Germinal center (tissue), 1 donor: ENCODE data around the gene SLC7A5.
"Not testable (repeated sequence)": the region's sequence is repeated elsewhere in the genome, so short reads cannot be mapped to it uniquely, and the experiment has no call there.

Experiments used
- DNase-seq: peaks from one replicate; pipeline ENCODE4 v3.0.0; 2012; ENCODE audit warnings: mixed read lengths, low spot score

SLC7A5 gene

GRCh38 chr16:87869061-87869878 lies at the start of gene SLC7A5:
TSS of gene SLC7A5 (minus strand) at chr16:87869507. CDS start at chr16:87869422, 85 bp downstream.
- DNase-seq, result peak; percentile 82

DNA sequence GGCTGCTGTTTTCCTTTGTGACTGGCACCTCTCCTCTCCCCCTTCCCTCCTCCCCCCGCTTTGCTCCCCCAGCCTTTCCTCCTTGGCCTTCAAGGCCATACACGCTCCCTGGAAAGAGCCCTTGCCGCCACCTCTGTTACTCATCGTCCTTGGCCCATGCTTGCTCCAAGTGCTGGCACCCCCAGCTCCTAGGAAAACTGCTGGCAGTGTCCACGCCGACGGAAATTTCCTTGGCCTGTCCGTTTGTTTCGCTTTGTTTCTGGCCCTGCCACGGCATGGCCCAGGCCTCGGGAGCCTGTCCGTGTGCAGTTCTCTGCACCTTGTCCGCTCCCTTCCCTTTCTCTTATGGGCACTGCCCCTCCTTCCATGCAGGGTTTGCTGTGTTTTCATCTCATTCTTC lies 49.0 kb upstream of the SLC7A5 start:
- no peak for DNase-seq

DNA sequence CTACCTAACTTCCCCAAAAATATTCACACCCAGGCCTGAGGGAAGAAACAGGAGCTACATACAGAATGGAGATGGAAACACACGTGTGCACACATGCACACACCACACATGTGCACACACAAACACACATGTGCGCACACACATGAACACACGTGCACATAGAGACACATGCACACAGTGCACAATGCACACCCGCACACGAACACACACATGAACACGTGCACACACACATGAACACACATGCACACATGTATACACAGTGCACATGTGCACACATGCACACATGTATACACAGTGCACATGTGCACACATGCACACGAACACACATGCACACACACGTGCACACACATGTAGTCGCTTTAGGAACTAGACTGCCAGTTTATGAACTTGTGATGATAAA lies 48.2 kb upstream of the SLC7A5 start:
- no peak for DNase-seq

DNA sequence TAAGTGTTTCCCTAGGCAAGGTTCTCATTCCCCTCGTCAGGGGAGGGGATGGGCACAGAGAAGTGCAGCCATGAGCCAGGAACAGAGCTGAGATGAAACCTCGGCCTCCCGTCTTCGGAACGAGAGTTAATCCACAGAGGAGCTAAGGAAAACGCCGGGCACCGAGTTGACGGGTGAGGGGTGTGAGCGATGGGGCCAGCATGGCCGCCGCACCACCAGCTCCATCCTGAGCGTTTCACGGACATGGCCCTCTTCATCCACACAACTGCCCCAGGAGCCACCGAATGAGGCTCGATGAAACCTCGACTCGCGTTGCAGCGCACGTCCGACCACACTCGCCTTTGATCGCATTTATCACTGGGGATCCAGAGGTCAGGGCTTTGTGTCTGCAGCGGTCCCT lies 45.5 kb upstream of the SLC7A5 start:
- DNase-seq, result no peak

DNA sequence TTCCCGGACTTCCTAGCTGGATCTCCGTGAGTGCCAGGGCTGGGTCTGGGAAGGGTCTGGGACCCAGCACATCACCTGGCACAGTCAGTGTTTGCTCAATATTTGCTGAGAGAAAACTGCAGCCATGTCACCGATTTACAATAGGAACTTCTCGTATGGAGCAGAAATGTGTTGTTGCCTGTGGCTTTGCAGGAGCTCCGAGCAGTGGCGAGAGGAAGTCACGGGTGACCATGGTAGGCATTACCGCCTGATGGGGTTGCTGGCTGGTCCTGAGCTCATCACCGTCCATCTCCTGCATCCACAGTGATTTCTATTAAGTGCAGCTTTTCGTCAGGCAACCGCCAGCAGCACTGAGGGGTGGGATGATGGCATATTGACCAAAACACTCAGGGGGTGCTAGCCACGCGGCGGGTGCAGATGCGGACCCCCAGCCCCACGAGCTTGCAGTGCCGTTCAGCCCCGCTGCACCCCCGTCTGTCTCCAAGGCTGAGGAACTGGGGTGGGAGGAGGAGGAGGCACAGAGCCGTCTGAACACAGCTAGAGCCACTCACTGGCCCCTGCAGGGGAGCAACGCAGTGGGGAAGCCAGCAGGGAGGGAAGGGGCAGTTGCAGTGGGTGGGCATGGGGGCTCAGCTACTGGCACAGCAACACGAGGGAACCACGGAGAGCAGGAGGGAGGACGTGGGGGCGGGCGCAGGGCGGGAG lies 44.9 kb upstream of the SLC7A5 start:
- not testable (repeated sequence) for DNase-seq

GRCh38 chr16:87912691-87913090 lies 43.4 kb upstream of the SLC7A5 start:
- not testable (repeated sequence) for DNase-seq

GRCh38 chr16:87911106-87911763 lies 41.9 kb upstream of the SLC7A5 start:
- not testable (repeated sequence) for DNase-seq

DNA sequence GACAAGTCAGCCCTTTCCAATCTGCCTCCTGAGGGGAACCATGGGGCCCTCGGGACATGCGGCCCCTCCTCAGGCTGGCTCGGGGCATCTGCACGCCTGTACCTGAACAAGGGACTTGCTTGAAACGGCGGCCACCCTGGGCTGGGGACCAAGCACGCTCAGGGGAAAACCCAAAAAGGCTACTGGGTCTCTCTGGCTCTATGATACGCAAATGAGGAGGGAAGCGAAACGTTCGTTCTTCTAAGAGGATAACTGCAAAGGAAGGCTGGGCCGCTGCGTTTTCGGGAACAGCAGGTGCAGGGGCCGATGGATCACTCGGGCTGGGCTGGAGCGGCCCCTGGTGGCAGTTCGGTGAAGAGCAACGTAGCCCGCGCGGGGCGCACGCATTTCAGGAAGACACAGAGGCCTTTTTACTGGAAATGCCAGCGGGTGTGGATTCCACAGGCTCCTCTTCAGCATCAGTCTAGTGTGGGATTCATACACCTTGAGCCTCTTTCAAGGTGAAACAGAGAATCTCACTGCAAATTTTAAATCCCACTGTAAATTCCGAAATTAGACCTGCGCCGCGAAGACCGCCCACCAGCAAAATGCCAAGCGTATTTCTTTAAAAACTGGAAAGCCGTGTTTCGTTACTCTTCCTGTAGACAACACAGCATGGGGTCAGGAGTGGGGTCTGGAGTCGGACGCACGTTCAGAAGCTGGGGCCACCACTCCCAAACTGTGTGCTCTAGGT lies 40.1 kb upstream of the SLC7A5 start:
- peak; percentile 78 for DNase-seq

GRCh38 chr16:87908101-87908500 lies 38.8 kb upstream of the SLC7A5 start:
- not testable (repeated sequence) for DNase-seq

- DNase-seq, result not testable (repeated sequence)
Observed at GRCh38 chr16:87905521-87905920, 36.2 kb upstream of the SLC7A5 start.

- DNase-seq, result not testable (repeated sequence)
Observed at GRCh38 chr16:87904963-87905362, 35.7 kb upstream of the SLC7A5 start.

GRCh38 chr16:87900489-87900888 lies 31.2 kb upstream of the SLC7A5 start:
- DNase-seq, result not testable (repeated sequence)

DNA sequence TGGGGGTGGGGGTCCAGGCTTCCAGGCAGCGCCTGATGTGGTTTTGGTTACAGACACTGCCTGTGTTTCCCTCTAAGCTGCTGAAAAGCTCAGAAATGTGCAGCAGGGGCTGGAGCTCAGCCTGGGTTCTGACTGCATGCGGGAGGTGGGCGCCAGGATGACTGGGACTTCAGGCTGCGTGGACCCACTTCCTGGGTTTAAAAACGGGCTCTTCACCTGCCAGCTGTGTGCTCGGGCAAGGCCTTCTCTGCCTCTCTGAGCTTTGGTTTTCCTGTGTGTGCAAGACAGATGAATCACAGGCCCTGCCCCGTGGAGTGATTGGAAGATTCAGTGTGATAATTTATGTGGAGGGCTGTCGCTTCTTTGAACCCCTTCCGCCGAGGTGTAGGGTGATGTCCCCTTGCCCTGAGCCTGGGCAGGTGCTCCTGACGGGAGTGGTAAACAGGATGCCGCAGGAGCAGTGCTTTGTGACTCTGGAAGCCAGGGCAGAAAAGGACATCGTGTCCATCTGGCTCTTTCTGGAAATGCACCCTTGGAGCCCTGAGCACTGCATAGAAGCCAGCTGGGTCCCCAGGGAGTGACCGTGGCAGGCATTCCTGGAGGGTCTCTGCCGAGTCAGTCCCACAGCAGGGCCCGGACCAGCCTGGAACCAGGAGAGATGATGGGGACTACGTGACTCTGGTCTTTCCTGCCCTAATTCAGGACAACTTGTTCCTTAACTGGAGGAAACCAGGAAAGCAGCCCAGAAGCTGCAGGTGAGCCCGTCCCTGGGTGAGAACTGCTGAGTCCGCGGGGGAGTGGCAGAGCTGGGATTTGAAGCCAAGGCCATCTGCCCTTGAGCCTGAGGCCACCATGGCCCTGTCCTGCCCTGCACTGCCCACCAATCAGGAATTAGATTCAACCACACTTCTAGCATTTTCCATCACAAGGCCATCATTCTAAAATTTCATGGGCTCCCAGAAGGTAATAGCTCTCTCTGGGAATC lies 28.5 kb upstream of the SLC7A5 start:
- DNase-seq, result no peak

DNA sequence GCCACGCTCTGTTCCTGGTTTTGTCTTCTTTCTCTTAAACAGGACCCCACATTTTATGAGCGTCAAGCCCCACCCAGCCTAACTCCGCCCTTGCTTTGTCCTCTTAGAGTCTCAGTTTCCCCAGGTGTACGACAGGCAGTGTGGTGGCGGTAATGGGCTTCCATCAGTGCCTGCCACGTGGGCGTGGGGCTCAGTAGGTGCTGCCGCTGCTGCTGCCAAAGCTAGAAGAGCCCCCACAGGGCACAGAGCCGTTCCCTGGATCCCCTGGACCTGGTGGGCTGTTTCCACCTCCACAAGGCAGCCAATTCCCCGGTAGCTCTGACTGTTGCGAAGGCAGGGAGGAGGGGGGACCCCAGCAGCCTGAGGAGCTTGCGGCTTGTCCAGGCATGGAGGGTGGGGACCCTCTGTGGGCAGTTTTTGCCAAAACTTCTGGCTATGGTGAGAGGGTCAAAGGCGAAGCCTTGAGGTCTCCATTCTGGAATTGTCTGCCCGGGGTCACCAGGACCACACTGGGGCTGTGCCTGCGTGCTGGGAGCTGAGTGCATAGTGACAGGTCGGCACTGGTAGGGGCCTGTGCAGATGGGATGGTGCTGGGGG lies 27.7 kb upstream of the SLC7A5 start:
- DNase-seq, result not testable (repeated sequence)

- DNase-seq, result not testable (repeated sequence)
Observed at GRCh38 chr16:87896176-87896890, 27.0 kb upstream of the SLC7A5 start.

- DNase-seq, result no peak
Observed at GRCh38 chr16:87895641-87896141, 26.4 kb upstream of the SLC7A5 start.

DNA sequence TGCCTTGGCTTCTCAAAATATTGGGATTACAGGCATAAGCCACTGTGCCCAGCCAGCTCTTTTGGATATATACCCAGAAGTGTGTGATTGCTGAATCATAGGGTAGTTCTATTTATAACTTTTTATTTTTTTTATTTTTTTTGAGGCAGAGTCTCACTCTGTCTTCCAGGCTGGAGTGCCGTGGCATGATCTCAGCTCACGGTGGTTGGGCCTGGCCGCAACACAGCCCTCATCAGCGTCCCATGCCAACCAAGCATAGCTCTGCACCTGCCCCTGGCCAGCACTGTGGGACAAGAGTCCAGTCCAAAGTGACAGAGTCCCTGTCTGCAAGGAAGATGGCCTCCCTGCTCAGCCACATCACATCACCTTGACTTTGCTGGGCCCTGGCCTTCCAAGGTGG lies 24.7 kb upstream of the SLC7A5 start:
- DNase-seq, result not testable (repeated sequence)

DNA sequence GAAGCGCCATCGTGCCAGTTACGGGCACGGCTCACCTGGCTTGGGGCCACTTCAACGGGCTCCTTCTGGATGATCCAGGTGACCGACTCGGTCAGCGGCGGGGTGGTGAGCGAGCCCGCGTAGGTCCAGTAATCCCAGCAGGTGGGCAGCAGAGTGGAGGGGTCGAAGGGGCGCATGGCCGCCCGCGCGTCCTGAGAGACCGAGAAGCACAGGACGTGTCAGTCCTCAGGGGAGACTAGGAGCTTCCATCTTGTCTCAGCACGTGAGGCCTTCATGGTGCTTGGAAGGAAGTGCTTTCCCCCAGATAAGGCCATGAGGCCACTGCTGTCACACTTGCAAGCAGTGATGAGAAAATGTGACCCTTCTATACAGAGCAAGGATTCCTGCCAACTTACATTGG lies 22.5 kb upstream of the SLC7A5 start:
- DNase-seq, result no peak

DNA sequence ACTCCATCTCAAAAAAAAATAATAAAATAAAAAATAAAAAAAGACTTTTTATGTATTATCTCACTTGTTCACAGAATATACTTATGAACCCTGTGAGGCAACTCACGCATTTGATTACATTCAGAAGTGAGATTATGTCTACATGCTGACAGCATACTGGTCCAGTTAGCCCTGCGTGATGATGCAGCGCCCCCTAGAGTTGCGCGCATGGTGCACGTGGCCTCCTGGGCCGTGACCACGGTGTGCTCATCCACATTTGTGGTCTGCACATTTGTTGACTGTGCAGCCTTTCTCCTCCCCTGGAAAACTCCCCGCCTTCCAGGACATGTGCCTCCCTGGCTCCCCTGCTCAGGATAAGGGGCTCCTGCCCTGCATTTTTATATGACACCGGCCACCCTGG lies 20.5 kb upstream of the SLC7A5 start:
- DNase-seq, result not testable (repeated sequence)
